ENCODE measurements around the gene OSER1. TPM values are rescaled to one million over a fixed set of nuclear protein-coding genes. Genes with fewer than 3 reads are reported as not detected.
"Not testable (repeated sequence)": the region's sequence is repeated elsewhere in the genome, so short reads cannot be mapped to it uniquely, and the experiment has no call there.

Gene OSER1
- total RNA-seq, 1 experiment from 2014 or later, result 81.1 TPM

- DNase-seq, result no peak
- H3K27me3 ChIP-seq, result no peaks in the 10 kb centered on the region
- peak overlapping the region; percentile 84 for H3K4me3 ChIP-seq
- peaks cover 4% of the 10 kb centered on the region; the same call in 1 of the 2 replicates for H3K36me3 ChIP-seq
- H3K9me3 ChIP-seq, result no peaks in the 10 kb centered on the region
Measured at GRCh38 chr20:44211177-44212039, 837 bp upstream of the OSER1 start.

GRCh38 chr20:44209686-44210405, 725 bp downstream of the OSER1 start:
- peaks cover 17% of the 10 kb centered on the region for H3K36me3 ChIP-seq
- DNase-seq, result peak; percentile 51
- no peaks in the 10 kb centered on the region for H3K27me3 ChIP-seq
- peak overlapping the region; percentile 84 for H3K4me3 ChIP-seq
- no peaks in the 10 kb centered on the region for H3K9me3 ChIP-seq

GRCh38 chr20:44208770-44209169, 1.8 kb downstream of the OSER1 start:
- Histone ChIP-seq H3K36me3 (peaks cover 22% of the 10 kb centered on the region), H3K9me3 (no peaks in the 10 kb centered on the region), H3K27me3 (no peaks in the 10 kb centered on the region), H3K4me3 (peak overlapping the region; percentile 84)
- no peak for DNase-seq

GRCh38 chr20:44208165-44208564, 2.4 kb downstream of the OSER1 start:
- Histone ChIP-seq H3K36me3 (peaks cover 27% of the 10 kb centered on the region), H3K4me3 (peak overlapping the region; percentile 84), H3K9me3 (no peaks in the 10 kb centered on the region), H3K27me3 (no peaks in the 10 kb centered on the region)
- no peak for DNase-seq

GRCh38 chr20:44207126-44207723, 3.3 kb downstream of the OSER1 start:
- Histone ChIP-seq H3K27me3 (no peaks in the 10 kb centered on the region), H3K36me3 (peaks cover 37% of the 10 kb centered on the region), H3K9me3 (no peaks in the 10 kb centered on the region), H3K4me3 (0 out of 2 replicates have a peak overlapping the region, but pooled peaks have one; percentile 84)
- DNase-seq, result no peak

- Histone ChIP-seq H3K9me3 (no peaks in the 10 kb centered on the region), H3K36me3 (peaks cover 48% of the 10 kb centered on the region), H3K27me3 (no peaks in the 10 kb centered on the region), H3K4me3 (no peak overlapping the region)
- DNase-seq, result no peak
Measured at GRCh38 chr20:44206132-44206531, 4.4 kb downstream of the OSER1 start.

- H3K36me3 ChIP-seq, result peaks cover 61% of the 10 kb centered on the region
Measured at GRCh38 chr20:44204832-44205215, 5.7 kb downstream of the OSER1 start.

GRCh38 chr20:44204156-44204831, 6.3 kb downstream of the OSER1 start:
- Histone ChIP-seq H3K36me3 (peaks cover 66% of the 10 kb centered on the region), H3K9me3 (no peaks in the 10 kb centered on the region), H3K4me3 (no peak overlapping the region), H3K27me3 (no peaks in the 10 kb centered on the region)
- no peak for DNase-seq

More at GRCh38 chr20:44204832-44205215, 5.7 kb downstream of the OSER1 start:
- Histone ChIP-seq H3K27me3 (no peaks in the 10 kb centered on the region), H3K4me3 (no peak overlapping the region), H3K9me3 (no peaks in the 10 kb centered on the region)
- DNase-seq, result no peak

- Histone ChIP-seq H3K9me3 (no peaks in the 10 kb centered on the region), H3K27me3 (no peaks in the 10 kb centered on the region), H3K36me3 (peaks cover 76% of the 10 kb centered on the region), H3K4me3 (no peak overlapping the region)
- no peak for DNase-seq
Measured at GRCh38 chr20:44203161-44203560, 7.4 kb downstream of the OSER1 start.

GRCh38 chr20:44200983-44201382, 9.6 kb downstream of the OSER1 start:
- H3K36me3 ChIP-seq, result peaks cover 89% of the 10 kb centered on the region
- no peaks in the 10 kb centered on the region for H3K27me3 ChIP-seq
- H3K9me3 ChIP-seq, result no peaks in the 10 kb centered on the region
- no peak for DNase-seq
- H3K4me3 ChIP-seq, result no peak overlapping the region

GRCh38 chr20:44200371-44200770, 10.2 kb downstream of the OSER1 start:
- no peaks in the 10 kb centered on the region for H3K27me3 ChIP-seq
- H3K4me3 ChIP-seq, result no peak overlapping the region
- DNase-seq, result no peak
- no peaks in the 10 kb centered on the region for H3K9me3 ChIP-seq
- peaks cover 90% of the 10 kb centered on the region for H3K36me3 ChIP-seq

GRCh38 chr20:44199877-44200276, 10.7 kb downstream of the OSER1 start:
- DNase-seq, result no peak
- no peaks in the 10 kb centered on the region for H3K9me3 ChIP-seq
- H3K36me3 ChIP-seq, result peaks cover 85% of the 10 kb centered on the region
- H3K4me3 ChIP-seq, result no peak overlapping the region
- H3K27me3 ChIP-seq, result no peaks in the 10 kb centered on the region

GRCh38 chr20:44198872-44199271, 11.7 kb downstream of the OSER1 start:
- Histone ChIP-seq H3K9me3 (no peaks in the 10 kb centered on the region), H3K27me3 (no peaks in the 10 kb centered on the region), H3K36me3 (peaks cover 79% of the 10 kb centered on the region), H3K4me3 (no peak overlapping the region)
- DNase-seq, result no peak

GRCh38 chr20:44196271-44196670, 14.3 kb downstream of the OSER1 start:
- Histone ChIP-seq H3K9me3 (no peaks in the 10 kb centered on the region), H3K36me3 (peaks cover 55% of the 10 kb centered on the region), H3K4me3 (no peak overlapping the region), H3K27me3 (no peaks in the 10 kb centered on the region)
- no peak for DNase-seq

GRCh38 chr20:44195605-44196004, 15.0 kb downstream of the OSER1 start:
- no peaks in the 10 kb centered on the region for H3K9me3 ChIP-seq

GRCh38 chr20:44193801-44194200, 16.8 kb downstream of the OSER1 start:
- DNase-seq, result no peak
- Histone ChIP-seq H3K9me3 (no peaks in the 10 kb centered on the region), H3K4me3 (no peak overlapping the region), H3K27me3 (no peaks in the 10 kb centered on the region), H3K36me3 (peaks cover 31% of the 10 kb centered on the region)

More at GRCh38 chr20:44195605-44196004, 15.0 kb downstream of the OSER1 start:
- no peaks in the 10 kb centered on the region for H3K27me3 ChIP-seq
- H3K4me3 ChIP-seq, result no peak overlapping the region
- no peak for DNase-seq
- peaks cover 49% of the 10 kb centered on the region for H3K36me3 ChIP-seq

- peaks cover 11% of the 10 kb centered on the region for H3K36me3 ChIP-seq
- H3K27me3 ChIP-seq, H3K4me3 ChIP-seq, H3K9me3 ChIP-seq, DNase-seq: not testable (repeated sequence)
Measured at GRCh38 chr20:44191640-44192039, 18.9 kb downstream of the OSER1 start.
